Activated T-cell treated with anti-CD3 and anti-CD28 coated beads for 48 hours (primary cell): Measurements from ENCODE around the gene CTDSP1.

Experiments
- DNase-seq: peaks from one replicate; pipeline ENCODE4 v3.0.0-alpha.2; 2020; ENCODE audit warnings: low read depth

CTDSP1 gene

DNA sequence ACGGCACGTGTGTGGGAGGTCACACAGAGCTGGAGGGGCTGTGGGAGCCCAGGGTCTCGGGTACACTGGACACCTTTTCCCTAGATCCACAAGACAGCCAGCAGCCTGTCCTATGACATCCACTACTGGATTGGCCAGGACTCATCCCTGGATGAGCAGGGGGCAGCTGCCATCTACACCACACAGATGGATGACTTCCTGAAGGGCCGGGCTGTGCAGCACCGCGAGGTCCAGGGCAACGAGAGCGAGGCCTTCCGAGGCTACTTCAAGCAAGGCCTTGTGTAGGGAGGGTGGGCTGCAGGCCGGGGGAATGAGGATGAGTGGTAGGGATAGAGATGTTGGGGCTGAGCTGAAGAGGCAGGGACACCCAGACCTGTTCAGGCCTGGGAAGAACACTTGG lies 25.9 kb downstream of the CTDSP1 start:
- DNase-seq, result no peak

DNA sequence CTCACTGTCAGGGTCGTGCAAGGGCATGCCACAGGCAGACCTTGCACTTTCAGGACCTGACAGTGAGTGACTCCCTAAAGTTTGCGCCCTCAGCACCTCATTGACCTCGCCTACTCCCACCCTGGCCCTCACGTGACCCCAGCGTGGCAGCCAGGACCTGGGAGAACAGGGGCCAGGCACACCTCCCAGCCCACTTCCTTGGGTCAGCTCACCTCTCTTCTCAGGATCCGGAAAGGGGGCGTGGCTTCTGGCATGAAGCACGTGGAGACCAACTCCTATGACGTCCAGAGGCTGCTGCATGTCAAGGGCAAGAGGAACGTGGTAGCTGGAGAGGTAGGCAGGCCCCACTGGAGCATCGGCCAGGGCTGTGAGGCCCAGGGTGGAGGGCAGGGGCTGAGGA lies 28.1 kb downstream of the CTDSP1 start:
- DNase-seq, result no peak

DNA sequence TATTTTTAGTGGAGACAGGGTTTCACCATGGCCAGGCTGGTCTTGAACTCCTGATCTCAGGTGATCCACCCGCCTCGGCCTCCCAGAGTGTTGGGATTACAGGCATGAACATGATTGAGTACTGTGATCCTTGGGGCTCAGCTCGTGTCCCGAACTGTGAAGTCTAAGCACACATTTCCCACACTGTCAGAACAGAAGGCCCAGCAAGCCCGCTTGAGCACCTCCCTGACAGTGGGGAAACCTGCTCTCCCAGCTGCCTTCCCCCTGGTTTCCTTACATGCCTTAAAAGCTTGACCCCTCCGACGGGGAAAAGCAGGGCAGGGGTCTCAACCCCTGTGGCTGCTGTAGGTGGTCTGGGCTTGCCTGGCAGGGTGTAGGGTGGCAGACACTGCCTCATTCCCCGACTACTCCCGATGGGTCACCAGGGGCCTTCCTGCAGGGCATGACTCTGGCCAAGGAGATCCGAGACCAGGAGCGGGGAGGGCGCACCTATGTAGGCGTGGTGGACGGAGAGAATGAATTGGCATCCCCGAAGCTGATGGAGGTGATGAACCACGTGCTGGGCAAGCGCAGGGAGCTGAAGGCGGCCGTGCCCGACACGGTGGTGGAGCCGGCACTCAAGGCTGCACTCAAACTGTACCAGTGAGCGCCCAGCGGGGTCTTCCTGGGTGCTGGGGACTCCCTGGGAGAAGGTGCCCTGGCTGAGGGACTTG lies 29.3 kb downstream of the CTDSP1 start:
- DNase-seq, result no peak

DNA sequence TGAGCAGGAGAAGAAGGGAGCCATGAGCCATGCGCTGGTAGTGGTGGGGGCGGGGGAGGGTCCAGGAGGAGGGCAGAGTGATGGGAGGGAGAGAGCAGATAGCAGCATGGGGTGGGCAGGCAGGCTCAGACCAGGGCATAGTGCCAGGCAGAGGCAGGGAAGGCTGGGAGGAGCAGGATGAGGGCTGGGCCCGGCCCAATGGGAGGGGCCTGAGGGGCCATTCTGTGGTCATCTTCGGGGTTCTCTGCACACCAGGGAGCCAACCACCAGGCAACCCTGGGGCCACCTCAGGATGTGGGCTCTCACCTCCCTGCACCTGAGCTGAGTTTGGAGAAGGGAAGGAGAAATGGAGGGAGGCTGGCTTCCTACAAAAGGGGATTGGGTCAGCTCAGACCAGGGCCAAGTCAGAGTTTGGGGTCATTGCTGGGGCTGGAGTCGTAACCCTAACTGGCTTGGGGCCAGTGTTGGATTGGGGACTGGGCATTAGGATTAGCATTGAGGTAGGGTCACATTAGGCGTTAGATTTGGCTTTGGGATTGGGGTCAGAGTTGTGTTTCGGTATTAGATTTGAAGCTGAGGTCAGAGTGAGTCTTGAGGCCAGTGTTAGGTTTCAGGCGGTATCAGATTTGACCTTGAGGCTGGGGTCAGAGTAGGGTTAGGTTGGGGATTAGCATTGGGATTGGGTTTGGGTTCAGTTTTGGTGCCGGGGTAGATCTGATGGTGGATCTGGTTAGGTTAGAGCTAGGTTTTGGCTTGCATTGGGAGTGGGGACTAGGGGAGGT lies 30.4 kb downstream of the CTDSP1 start:
- DNase-seq, result no peak

DNA sequence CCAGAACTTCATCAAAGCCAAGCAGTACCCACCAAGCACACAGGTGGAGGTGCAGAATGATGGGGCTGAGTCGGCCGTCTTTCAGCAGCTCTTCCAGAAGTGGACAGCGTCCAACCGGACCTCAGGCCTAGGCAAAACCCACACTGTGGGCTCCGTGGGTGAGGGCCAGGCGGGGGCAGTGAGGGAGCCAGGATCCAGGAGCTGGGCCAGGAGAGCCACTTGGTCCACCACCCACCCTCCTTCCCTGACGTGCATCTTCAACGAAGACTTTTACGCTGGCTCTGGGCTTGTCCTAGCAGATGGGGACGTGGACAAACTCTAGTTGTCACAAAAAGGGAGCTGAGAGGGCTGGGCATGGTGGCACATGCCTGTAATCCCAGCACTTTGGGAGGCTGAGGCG lies 31.1 kb downstream of the CTDSP1 start:
- DNase-seq, result no peak

DNA sequence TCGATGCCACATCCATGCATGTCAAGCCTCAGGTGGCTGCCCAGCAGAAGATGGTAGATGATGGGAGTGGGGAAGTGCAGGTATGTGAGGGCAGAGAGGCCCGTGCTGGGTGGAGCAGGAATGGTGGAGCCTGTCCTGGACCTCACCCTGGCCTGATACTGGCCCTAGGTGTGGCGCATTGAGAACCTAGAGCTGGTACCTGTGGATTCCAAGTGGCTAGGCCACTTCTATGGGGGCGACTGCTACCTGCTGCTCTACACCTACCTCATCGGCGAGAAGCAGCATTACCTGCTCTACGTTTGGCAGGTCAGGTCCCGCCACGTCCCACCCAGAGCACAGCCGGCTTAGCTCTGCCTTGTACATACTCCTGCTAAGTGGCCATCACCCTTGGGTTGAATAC lies 32.2 kb downstream of the CTDSP1 start:
- DNase-seq, result no peak

DNA sequence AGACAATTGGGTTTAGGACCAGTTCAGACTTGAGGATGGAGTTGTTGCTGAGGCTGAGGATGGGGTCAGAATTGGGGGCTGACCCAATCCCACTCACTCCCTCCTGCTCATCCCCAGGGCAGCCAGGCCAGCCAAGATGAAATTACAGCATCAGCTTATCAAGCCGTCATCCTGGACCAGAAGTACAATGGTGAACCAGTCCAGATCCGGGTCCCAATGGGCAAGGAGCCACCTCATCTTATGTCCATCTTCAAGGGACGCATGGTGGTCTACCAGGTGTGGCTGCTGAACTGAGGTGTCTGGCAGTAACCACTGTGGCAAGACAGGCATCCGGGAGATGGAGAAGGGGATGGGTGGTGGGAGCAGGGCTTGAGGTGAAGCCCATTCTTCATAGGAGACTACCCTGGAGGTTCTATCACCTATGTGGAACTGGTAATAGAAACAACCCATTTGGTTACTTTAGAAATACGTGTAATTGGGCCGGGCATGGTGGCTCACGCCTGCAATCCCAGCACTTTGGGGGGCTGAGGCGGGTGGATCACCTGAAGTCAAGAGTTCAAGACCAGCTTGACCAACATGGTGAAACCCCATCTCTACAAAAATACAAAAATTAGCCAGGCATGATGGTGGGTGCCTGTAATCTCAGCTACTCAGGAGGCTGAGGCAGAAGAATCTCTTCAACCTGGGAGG lies 33.2 kb downstream of the CTDSP1 start:
- no peak for DNase-seq

DNA sequence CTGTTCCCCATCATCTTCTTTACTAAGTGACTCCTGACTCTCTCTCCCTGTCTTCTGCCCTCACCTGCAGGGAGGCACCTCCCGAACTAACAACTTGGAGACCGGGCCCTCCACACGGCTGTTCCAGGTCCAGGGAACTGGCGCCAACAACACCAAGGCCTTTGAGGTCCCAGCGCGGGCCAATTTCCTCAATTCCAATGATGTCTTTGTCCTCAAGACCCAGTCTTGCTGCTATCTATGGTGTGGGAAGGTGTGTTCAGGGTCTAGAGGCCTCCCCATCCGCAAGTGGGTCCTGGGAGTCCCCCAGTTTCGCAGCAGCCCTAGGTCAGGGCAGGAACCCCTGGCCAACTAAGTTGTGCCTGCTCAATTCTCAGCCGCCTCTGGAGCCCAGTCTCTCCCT lies 34.8 kb downstream of the CTDSP1 start:
- DNase-seq, result no peak

DNA sequence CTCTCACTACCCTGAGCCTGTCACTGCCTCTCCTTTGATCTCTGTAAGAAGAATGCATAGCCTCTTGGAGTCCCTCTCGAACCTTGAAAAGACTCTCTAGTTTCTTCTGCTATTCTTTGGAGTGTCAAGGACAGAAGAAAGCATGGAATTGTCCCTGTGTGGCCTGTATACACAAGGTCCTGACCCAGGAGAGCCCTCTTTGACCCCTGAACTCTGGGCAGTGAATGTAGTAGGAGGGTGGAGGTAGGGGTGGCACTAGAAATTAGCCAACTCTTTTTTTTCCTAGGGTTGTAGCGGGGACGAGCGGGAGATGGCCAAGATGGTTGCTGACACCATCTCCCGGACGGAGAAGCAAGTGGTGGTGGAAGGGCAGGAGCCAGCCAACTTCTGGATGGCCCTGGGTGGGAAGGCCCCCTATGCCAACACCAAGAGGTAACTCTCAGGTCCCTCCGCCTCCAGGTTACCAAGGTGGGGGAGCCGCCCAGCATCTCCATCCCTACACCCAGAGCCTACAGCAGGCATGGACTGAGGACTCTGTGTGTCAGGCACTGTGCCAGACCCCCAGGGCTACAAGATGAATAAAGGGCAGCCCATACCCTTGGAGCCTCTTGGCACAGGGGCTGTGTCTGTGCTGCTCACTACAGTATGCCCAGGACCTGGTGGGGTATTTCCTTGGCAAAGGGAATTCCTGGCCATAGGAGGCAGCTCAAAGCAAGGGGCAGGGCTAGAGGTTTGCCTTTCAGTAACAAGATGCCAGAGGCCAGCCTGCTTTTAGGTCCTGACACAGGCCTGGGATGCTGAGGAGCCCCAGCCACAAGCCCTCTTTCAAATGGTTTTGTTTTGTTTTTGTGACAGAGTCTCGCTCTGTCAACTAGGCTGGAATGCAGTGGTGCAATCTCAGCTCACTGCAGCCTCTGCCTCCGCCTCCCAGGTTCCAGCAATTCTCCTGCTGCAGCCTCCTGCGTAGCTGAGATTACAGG lies 35.6 kb downstream of the CTDSP1 start:
- DNase-seq, result no peak

DNA sequence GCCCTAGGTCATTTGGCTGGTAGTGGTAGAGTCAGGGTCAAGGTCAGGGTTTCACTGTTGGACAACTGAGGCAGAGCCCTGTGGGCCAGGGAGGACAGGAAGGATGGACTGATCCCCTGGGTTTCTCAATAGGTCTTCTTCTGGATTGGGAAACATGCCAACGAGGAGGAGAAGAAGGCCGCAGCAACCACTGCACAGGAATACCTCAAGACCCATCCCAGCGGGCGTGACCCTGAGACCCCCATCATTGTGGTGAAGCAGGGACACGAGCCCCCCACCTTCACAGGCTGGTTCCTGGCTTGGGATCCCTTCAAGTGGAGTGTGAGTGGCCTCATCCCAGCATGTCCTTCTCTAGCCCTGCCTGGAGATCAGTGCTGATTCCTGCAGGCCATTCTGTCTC lies 37.3 kb downstream of the CTDSP1 start:
- DNase-seq, result no peak

DNA sequence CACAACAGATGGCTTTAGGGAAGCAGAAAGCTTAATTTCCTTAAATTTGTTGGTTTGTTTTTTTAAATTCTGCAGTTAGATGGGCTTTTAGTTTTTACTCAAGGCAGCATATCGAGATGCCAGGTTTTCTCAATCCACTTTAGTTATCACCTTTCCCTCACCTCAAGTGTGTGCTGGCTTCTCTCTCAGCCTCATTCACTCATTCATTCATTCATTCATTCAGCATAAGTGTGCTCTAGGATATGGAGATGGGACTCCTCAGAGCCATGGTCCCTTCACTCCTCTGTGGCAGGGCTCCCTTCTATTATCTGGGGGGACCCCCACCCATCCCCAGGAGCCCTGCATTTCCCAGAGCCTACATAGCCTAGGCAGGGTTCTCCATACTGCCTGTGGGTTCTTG lies 38.3 kb downstream of the CTDSP1 start:
- DNase-seq, result no peak

DNA sequence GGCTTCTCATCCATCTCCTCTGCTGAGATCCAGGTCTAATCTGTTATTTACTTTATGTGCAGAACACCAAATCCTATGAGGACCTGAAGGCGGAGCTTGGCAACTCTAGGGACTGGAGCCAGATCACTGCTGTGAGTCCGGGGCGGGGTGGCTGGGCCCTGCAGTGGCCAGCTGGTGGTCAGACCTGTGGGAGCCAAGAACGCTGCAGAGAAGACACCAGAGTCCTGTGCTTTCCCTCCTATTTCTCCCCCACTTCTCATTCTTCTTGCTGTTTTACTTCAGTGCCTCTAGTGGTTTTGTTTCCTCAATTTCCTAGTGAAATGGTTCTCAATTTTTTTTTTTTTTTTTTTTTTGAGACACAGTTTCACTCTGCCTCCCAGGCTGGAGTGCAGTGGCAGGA lies 38.9 kb downstream of the CTDSP1 start:
- no peak for DNase-seq

DNA sequence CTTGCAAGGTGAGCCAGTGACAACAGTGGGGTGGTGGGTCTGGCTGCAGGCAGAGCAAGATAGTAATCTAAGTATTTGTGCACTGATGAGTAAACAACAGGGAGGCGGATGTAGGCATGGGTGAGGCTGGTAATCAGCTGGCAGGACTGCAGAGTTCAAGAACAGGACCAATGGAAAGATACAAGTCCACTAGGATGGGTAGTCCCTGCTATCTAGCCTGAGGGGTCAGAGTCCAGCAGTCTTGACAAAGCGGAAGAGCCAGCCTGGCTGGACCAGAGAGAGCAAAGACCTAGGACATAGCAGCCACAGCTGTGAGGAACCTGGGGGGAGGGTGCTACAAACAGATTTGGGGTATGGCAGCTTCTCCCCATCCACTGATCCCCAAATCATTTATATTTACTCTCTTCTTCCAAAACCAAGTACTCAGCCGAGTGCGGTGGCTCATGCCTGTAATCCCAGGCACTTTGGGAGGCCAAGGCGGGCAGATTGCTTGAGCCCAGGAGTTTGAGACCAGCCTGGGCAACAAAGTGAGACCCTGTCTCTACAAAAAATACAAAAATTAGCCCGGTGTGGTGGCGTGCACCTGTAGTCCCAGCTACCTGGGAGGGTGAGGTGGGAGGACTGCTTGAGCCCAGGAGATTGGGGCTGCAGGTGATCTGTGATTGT lies 45.2 kb downstream of the CTDSP1 start:
- DNase-seq, result no peak

DNA sequence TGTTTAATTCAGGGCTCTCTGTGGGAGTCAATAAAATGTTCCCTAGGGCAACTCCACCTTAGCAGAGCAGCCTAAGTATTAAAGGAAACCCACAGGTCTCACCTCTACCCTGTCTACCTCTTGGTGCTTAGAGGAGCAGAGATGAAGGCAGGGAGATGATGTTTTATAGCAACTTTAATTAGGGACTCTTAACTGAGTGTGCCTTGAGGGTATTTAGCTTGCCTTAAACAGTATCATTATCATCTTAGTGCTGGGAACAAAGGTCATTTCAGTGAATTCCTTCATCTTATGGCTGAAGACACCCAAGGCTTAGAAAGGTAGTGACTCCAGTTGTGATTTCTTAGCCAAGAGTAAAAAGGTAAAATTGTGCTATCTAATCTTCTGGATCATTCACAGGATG lies 45.9 kb downstream of the CTDSP1 start:
- DNase-seq, result no peak

DNA sequence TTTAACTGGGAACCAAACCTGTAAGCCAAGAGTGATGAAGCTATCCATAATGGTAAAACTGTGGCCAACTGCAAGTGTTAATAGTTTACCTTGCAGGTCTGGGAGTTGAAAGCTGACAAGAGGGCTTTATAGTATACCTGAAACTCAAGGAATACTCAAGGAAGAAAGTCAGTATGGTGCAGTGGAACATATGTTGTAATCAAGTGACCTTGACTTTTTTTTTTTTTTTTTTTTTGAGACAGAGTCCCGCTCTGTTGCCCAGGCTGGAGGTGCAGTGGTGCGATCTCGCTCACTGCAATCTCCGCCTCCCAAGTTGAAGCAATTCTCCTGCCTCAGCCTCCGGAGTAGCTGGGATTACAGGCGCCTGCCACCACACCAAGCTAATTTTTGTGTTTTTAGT lies 46.9 kb downstream of the CTDSP1 start:
- DNase-seq, result no peak

DNA sequence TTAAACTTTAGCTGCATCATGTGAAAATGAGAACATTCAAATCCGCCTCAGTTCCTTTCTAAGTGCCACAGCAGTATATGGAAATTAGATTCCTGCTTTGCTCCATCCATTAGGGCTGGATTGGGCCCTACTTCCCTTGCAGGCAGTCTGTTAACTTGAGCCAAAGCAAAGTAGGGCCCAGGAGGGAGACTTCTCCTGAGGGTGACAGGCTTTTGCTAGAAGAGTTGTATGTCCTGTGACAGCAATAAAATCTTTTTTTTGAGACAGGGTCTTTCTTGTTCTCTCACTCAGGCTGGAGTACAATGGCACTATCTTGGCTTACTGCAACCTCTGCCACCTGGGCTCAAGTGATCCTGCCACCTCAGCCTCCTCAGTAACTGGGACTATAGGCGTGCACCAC lies 47.4 kb downstream of the CTDSP1 start:
- no peak for DNase-seq

DNA sequence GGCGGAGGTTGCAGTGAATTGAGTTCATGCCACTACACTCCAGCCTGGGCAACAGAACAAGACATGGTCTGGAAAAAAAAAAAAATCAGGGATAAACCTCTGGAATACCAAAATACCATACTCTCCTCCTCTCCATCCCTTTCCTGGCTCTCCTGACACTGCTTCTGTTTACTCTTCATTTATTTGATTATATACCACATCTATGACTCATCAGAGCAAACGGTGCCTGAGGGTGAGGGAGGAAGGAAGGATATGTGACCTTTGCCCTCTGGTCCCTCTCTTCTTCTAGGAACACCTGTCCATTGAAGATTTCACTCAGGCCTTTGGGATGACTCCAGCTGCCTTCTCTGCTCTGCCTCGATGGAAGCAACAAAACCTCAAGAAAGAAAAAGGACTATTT lies 49.3 kb downstream of the CTDSP1 start:
- DNase-seq, result no peak

DNA sequence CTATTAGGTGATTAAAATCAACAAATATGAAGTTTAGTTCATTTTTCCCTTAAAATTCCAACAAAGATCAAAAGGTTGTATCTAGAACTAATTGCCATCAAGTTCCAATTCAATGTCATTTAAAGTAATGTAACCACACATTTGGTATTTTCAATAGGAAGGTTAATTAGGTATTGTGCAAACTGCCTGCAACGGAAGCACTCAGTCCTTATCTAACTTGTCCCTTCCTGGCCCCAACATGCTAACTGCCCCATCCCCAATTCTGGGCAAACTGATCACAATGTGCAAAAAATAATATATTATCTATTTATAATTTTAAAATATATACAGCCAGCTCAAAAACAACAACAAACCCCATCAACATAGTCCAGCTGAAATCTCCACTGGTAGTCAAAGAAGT lies 52.4 kb downstream of the CTDSP1 start:
- no peak for DNase-seq
